ACHN (cell line): ENCODE data around the gene CACNA1C.

Experiments
- DNase-seq: peaks from one replicate; pipeline ENCODE4 v3.0.0-alpha.2; 2015
- in situ Hi-C: cut with HindIII; loops from 2 replicates; pipeline ENCODE4 v1.10.0; 2017; ENCODE audit warnings: low sequenced_read_pairs, low pct_ligation_motif_present, low pct_unique_long_range_greater_than_20kb

The CACNA1C gene

DNA sequence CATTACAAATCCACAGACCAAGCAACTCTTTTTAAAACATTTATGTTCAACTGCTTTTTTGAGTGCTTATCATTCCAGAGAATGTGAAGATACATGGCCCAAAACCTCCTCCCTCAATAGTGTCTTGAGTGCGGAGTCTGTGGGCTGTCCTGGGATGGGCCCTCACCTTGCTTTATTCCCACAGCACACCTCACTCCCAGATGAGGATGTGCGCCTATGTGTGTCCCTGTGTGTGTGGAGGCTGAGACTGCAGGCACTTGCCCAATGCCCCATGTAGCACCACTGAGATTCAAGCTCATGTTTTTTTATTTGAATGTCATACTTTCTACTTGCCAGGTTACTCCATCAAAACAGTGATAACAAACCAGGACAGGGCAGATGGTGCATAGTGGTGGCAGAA, 291.7 kb downstream of the CACNA1C start:
- in situ Hi-C loops: no loop called here
- no peak for DNase-seq

- in situ Hi-C loops: no loop called here
- no peak for DNase-seq
Measured at GRCh38 chr12:2344885-2345284, 292.1 kb downstream of the CACNA1C start.

DNA sequence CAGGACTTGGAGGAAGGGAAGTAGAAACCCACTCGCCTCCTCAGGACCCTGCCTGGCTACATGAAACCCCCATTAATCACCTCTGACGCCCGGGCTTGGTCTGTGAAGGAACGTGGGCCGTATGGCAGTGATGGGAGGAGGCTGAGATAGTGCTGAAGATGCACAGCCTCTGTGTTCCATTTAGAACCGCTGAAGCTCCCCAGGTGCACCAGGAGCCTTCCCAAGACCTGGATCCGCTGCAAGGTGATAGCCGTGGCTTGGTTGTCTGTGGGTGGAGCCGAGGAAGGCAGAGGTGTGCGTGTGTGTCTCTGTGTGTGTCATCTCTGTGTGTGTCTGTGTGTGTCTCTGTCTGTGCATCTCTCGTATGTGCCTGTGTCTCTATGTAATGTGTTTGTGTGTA, 293.1 kb downstream of the CACNA1C start:
- DNase-seq: no peak
- in situ Hi-C loops: no loop called here

DNA sequence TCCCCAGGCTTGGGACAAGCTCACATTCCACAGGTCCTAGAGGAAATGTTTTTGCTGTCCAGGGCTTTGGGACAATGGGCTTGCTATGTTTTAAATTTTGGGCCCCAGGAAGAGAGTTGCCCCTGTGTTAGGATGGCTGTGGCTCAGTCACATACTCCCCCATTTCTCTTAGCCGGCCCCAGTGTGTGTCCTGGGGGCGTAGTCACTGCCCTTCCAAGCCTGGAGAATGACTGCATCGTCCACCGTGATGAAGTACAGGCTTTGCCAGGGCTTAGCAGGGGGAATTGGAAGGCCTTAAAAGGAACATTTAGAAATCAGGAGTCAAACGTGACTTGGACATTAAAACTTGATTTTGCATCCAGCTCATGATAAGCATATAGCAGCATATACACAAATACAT, 293.6 kb downstream of the CACNA1C start:
- in situ Hi-C loops: no loop called here
- DNase-seq: no peak

GRCh38 chr12:2347137-2347843, 294.5 kb downstream of the CACNA1C start:
- in situ Hi-C loops: no loop called here
- DNase-seq: no peak

DNA sequence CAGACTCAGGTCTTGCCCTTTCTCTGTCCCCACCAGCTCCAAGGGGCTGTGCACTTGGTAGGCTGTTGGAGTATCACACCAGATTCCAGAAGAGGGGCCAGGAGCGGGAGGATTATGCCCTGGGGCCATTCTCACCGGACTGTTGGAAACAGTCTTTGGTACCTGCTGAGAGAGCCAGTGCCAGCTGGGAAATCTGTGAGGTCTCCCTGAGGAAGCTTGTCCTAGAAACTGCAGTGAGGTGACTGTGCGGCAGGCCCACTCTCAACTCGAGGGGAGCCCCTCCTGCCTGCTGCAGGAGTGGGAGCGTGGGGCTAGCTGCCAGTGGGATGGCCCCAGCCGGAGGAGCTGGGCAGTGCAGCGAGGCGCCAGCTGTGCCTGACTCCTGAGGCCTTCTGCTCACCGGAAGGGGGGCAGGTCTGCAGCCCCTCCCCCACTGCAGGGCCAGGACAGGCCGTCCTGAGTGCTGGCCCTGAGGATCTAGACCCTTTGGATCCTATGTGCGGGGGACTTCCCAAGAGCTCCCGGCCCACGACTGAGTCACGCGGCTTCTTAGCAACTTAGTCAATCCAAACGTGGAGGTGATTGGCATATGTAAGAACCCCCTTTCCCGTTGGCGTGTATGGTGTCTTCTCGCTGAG, 295.2 kb downstream of the CACNA1C start:
- DNase-seq: no peak
- in situ Hi-C loops: no loop called here

DNA sequence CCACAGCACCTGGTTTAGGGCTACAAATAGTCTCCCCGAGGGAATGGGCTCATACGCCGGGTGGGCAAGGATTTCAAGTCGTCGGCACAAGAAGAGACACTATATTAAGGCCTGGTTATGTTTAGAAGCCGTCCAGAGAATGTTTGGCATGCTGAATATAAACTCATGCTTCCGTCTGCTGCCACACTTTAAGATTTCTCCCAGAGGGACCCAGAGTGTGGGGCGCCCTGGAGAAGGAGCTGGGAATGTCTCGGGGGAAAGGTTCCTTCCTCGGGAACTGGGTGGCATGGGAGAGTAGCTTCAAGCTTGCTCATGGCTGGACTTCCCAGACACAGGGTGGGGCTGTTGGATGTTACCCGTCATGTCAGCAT, 295.7 kb downstream of the CACNA1C start:
- no peak for DNase-seq
- in situ Hi-C loops: no loop called here

GRCh38 chr12:2351161-2351560, 298.4 kb downstream of the CACNA1C start:
- in situ Hi-C loops: no loop called here
- DNase-seq: no peak

GRCh38 chr12:2352203-2352602, 299.4 kb downstream of the CACNA1C start:
- DNase-seq: no peak
- in situ Hi-C loops: no loop called here

GRCh38 chr12:2353281-2353680, 300.5 kb downstream of the CACNA1C start:
- in situ Hi-C loops: no loop called here
- DNase-seq: no peak

- in situ Hi-C loops: no loop called here
- DNase-seq: no peak
Measured at GRCh38 chr12:2353691-2354090, 300.9 kb downstream of the CACNA1C start.

- DNase-seq: peak; percentile 24
- in situ Hi-C loops: no loop called here
Measured at GRCh38 chr12:2354151-2354991, 301.6 kb downstream of the CACNA1C start.

DNA sequence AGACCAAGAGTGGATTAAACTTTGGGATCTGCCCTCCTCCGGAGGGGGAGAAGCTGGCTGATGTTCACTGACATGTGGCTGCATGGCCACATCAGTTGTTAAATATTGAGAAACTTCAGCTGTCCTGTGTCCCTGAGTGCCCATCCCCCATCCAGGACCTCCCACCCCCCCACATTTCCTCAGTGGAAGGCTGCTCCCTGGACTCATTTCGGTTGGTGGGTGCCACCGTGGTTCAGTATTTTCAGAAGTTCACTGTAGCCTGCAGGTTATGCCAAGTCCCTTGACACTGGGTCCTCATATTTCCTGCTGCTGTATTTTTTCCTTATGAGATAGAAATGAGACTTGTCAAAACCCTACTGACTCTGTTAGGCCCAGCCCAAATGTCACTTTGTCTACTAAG, 302.4 kb downstream of the CACNA1C start:
- in situ Hi-C loops: no loop called here
- no peak for DNase-seq

GRCh38 chr12:2355604-2356003, 302.8 kb downstream of the CACNA1C start:
- in situ Hi-C loops: no loop called here
- no peak for DNase-seq

DNA sequence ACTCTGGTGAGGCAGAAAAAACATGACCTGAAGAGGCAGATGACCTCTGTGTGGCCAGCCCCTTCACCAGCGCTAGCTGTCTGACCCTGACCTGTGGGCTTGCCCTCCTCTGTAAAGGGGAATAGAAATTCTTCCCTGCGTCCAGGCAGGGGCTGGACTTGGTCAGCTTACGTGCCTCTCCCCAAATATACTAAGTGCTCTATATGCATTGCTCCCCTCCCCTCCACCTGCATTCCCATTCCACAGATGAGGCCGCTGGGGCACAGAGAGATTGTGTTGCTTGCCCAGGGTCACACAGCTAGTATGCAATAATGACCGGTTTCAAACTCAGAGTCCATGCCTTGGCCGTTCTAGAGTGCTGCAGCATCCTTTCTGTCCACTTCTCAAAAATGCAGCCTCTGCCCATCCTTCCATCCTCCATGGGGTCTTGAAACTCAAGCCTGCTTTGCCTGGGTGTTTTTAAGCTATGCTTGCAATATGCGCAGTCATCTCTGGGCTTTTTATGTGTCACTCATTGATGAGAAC, 303.9 kb downstream of the CACNA1C start:
- DNase-seq: no peak
- in situ Hi-C loops: no loop called here

DNA sequence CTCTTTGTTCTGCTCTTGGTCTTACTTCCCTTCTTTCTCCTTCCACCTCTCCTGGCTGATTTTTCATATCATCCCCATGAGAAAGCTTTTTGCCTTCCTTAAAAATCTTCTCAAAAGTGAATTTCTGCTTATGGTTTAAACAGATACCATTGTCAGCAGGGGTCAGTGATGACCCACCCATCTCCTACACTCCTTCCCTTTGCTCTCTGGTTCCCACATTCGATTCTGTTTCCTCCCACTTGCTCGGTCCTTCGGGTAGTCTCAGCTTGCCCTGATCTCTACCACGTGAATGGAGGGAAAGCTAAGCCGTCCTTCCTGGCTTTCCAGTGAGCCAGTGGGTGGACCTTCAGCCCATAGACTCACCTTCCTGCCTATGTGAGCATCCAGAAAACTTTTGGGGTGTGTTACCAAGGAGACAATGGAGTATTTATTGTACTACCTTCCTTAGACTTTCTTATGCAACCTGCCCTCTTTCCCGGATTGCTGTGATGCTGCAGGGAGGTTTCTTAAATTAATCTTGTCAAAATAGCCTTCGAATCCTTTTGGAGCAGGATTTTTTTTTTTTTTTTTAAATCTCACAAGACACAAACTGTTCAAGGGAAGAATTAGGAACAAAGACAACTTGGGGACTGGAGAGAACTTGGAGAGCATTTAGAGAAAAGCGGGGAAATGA, 306.3 kb downstream of the CACNA1C start:
- no peak for DNase-seq
- in situ Hi-C loops: no loop called here

DNA sequence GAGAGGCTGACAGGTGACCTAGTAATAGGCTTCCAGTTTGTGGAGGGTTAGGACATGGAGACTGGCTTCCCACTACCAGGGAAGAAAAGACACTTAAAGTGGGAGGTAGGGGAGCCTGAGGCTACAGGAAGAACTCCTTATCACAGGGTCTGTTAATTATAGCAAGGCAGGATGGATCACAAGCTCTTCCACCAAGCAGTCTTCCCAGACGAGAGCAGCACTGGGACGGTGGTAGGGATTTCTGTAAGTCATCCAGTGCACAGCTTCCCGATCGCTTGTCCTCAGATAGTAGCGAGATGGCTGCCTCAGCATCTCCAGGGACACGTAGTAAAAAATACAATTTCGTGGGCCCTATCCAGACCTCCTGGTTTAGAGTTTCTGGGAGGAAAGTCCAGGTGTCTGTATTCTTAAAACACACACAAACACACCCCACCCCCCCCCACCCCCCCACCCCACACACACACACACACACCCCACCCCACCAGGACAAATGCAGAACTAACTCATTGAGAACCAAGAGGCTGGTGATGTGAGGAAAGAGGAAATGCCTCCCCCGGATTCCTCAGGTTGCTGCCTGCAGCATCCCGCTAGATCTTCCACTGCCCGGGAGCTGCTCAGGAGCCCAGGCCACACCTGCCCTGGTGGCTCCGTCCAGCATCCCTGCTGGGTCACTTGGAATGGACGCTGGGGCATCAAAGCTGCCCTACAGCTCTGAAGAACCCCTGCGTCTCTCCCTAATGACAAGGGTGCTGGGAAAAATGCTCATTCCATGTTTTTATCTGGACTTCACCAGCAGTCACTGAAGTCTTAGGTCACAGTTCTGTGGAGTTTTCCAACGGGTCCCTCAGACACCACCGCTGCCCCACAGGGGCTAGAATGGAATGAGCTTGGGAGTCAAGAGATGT, 307.2 kb downstream of the CACNA1C start:
- in situ Hi-C loops: no loop called here
- no peak for DNase-seq

- in situ Hi-C loops: no loop called here
- DNase-seq: peak; percentile 21
Measured at GRCh38 chr12:2360630-2361170, 307.9 kb downstream of the CACNA1C start.
